ENCODE measurements around the gene LSAMP.

LSAMP gene

DNA sequence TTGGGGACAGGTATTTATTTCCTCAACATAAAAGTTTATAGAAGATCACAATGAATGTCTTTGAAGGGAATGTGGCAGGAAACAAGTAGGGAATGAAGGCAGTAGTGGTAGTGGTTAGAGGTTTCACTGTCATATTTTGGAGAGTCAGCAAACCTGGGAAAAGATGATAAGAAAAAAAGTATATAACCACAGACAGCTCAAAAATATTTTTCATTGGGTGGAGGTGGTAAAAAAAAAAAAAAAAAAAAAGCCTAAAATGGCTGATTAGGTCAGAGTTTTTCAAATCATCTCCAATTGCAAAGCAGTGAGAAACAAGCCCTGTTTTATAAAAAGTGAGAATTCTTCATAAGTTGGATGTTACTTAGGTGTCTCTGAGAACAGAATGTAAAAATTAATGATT lies 400.0 kb downstream of the LSAMP start:
- DNase-seq: no peak

DNA sequence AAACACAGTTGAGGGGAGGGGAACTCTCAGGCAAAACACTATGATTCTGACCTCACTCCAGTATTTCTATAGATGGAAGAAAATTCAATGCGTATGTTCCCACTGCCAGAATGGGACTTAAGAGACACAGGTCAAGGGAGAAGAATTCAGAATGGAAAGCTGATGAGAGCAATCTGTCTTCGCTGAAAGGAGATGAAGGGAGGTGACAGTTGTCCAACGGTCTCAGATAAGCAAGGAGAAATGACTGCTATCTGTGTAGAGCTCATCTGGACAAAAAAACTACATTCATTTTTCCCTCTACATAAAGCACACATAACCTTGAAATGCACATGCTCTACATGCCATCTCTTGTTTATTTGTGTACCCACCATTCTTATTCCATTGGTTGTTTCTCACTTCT lies 405.1 kb downstream of the LSAMP start:
- no peak for DNase-seq

DNA sequence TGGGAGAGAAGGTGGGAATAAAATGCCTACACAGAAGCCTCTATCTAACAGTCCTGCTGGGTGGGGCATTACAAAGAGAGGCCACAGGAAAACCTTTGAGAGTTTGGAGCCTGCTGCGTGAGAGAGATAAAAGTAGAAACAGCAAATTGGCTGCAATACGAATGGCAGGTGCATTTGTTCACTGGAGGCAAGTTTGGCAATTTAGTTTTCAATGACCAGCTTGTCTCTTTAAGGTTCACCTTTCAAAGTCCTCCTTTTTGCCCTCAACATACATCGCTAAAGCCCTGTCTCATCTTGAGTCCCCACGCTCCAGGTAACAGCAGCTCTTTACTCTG lies 405.7 kb downstream of the LSAMP start:
- no peak for DNase-seq

DNA sequence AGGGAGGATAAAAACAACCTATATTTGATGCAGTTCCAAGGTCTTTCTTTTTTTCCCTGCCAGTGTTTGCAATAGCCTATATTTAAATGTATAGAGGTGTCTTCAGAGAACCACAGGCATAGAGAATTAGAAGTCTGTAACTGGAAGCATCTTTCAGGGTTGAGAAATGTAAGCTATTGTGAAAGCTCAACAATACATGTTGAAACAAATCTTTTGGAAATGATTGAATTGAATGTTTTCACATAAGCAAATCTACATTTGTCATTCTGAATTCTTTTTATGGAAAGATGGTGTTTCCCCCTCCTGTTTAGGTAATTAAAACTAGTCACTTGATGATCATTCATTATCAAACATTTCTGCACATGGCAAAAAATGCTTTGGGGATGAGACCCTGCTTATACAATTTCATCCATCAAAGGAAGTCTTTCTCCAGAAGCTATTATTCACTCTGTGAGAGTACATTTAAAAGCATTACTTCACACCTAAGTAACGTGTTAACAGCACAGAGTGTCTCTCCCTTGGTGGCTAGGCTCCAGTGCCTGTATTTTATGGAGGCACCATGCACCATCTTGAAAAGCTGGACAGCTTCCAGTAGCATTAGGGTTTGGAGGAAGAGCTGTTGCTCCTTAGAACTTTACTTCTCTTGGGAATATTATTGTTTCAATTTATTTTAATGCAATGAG lies 406.2 kb downstream of the LSAMP start:
- no peak for DNase-seq

DNA sequence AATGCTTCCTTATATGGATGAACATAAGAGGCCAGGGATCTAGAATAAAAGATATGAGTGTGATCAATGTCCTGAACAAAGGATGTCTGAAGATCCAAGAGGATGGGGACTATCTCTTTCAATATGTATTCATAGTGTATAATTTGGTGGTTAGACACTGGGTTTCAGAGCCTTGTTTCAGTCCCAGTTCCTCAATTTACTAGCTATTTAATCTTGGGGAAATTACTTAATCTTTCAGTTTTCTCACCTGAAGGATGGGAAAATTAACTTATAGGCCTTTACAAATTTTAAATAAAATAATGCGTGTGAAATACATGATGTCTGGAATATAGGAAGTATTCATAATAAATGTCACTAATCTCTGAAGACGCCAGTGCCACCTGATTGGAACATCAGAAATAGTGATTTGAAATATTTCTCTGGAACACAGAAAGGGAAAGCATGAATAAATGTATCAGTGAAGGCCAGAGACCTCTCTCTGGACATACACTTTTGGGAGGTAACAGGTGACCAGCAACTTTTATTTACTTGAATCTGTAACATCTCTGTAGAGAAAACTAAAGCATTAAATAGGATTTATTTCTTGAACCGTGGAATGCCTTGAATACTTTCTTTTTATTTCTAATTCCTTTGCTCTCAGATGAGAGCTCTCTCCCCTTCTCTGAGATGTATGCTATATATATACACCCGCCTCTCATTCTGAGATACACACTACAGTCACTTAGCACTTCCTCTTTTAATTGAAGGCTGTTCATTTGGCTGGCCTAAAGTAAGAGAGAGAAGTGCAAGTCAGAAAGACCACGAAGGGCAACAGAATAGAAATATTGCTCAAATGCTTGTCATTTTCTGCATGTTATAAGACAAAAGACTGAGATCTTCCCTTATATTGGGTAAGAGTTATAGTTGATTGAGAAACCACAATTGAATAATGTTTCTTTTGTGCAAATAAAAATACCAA lies 407.1 kb downstream of the LSAMP start:
- DNase-seq: no peak

DNA sequence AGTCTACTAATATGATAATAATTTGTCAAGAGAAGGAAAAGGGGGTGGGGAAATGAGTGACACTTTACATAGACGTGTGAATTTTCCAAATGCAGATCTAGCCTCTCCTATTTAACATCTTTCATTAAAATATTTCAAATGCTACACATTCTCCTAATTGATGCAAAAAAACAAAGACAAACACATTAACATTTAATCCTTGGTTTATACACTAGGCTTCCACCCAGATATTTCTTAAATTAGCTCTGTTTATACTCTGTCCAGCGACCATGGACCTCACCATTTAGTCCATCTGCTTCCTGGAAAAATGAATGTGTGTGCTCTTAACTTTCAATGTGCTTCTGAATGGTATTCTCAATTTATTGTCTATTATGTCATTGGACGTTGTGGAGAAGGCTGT lies 409.9 kb downstream of the LSAMP start:
- DNase-seq: no peak

DNA sequence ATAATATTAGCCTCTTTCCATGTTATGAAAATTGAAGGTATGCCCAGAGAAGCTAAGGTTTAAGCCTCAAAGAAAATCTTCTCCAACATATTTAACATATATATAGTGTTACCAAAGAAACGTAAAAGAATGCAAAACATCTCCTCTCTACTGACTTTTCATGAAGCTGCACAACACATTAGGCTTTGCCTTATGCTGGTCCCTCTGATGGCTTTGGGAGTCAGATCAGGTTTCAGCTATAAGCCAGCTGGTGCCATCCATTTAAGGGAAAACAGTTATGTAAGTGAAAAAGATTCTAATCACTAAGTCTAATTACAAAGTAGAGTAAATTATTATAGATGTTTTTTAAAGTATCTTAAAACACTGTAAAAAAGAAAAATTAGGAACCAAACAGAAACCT lies 410.5 kb downstream of the LSAMP start:
- DNase-seq: no peak

DNA sequence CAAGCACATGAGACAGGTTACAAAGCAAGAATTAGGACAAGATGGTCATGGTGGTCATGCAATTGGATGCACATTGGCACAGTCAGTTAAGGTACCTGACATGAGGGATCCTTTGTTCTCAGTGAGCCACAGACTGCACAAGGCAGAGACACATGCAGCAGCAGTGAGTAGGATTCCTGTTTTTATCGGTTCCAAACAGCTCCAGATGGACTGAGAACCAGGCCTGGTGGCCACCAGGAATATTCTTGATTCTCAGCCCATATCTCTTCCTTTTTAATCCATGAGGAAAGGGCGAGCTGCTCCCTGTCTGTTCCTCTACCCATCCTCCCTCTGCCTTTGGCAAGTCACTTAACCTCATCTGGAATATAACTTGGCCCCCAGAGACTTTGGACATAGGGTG lies 411.2 kb downstream of the LSAMP start:
- DNase-seq: no peak

DNA sequence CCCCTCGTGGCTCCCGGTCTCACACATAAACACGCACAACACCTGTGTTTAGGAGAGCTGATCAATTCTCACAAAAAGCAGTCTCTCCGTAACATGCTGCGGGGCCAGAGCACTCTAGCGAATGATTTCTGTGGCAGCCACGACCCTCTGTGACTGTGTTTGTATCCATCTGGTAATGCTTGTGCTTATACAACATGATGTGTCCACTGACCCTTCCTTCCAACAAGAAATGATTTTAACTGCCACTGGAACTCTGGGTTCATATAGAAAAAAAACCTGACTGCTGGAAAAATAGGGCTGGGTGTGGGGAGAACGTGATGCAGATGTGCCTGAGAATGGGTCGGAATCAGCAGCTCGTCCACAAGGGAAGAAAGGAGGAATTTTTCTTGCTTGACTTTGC lies 411.8 kb downstream of the LSAMP start:
- DNase-seq: no peak

DNA sequence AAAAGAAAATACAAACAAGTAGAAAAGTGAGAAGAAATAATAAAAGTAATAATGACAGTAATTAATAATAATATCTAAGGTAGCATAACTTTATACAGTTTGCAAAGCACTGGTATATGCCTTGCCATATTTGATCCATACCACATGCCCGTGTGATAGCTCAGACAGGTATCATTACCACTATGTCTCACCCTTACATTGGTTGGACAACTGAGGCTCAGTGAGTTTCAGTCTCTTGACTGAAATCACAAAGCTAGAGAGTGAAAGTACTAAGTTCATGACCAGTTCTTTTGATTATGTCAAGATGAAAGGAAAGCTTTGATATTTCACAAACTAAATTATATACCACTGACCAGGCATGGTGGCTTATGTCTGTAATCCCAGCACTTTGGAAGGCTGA lies 413.1 kb downstream of the LSAMP start:
- no peak for DNase-seq

DNA sequence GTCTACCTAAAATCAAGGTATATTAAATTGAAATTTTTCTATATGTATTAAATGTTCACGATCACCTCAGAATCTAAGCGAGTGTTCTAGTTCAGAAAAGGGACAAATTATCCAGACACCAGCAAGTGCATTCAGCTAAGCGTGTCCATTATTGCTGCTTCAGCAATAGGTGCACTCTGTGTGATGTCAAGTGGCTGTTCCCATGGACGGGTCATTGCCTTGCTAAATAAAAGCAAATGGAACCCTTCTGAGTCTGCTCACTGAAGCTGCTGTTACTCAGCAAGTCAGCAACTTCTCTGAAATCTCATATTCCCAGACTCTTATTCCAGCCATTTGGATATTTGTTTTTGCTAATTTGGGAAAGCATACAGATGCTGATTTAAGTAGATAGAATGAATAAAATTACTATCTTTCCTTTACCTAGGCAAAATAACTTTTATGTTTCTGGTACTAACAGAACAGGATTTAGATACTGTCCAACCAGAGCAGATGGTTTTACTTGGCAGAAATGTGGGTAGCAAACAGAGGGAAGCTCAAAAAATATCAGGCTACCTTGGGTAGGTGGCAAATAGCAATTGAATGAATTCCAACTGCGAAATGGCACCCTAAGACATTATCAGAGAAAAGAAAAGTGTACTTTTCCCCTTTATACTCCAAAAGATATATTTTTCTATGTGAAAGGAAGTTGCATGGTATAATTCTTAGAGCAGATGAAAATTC lies 415.0 kb downstream of the LSAMP start:
- no peak for DNase-seq

DNA sequence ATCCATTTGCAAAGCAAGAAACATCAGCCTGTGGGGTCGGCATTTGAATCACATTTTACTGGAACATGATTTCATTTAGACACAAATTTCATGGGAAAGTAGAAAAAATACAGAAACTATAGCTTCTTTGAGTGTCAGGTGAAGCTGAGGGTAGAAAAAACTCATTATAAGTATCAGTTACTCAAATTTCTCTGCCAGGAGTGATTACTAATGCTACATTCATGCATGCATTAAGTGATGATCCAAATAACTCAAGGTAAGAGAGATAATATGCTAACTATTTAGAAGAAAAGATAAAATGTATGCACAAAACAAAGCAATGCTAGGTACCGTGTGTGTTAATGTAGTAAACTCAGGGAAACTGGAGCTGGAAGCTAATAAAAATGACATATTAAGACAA lies 416.0 kb downstream of the LSAMP start:
- DNase-seq: no peak

DNA sequence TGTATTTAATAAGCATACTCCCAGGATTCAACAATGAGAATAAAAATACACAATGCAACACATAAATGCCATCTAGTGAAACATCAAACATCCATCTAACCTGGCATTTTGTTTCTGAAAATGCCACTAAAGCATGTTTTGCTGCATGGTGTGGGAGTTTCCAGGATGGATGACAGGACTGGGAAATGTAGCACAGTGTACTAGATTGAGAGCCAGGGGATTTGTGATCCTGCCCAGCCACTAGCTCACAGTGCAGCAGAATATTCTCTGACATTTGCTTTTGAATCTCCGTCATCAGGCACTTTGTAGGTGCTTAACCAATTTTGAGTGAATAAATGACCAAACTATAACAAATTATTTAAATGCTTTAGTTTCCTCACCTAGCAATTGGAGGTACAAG lies 417.1 kb downstream of the LSAMP start:
- DNase-seq: no peak

DNA sequence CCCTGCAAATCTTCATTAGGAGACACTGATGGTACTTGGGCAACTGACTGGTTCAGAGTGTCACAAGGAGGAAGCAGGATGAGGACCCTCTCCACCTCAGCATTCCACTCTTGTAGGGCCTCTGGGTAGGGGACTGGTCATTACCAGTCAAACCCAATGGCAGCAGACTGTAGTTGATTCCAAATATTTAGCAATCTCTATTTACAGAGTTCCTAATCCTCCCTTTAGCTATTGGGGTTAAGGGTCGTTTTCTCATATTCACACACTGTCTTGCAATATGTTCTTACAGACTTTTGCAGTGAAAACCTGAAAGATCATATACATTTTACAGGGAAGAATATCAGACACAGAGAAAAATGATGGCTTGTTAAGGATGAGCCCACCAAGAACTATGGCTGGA lies 424.3 kb downstream of the LSAMP start:
- DNase-seq: no peak

DNA sequence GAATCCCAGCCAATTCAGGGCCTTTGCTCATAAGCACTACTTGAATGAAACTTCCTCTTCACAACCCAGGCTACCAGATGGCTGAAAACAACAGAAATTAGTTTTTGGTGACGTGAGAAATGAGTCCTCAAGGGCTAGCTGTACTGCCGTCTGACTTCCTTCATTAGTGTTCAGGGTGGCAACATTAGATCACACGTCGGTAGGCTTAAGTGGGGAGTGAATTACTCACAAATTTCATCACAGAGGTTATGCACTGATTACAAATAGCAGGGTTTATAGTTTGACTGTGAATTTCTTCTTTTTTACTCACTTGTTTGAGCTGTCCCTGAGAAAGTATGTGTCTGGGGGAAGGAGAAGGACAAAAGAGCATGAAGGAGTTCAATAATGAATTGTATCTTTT lies 424.8 kb downstream of the LSAMP start:
- no peak for DNase-seq

DNA sequence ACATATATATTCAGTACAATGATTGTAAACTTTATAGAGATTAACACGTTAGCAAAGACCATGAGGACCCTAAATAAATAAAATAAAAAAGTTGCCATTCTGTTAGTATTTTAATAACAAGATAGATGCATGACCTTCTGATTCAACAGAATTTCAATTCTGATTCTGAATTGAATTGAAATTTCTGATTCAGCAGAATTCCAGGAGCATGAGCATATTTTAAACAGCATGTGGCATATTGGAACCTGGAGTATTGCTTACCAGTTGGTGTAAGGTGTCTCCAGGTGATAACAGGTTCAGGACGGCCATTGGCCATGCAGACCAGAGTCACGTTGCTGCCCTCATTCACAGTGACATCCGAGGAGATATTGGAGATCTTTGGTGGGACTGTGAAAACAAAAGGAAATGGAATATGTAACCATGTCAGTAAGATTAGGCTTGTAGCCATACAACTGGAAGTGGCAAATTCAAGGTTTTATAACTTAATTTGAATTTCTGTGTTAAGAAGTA lies 426.0 kb downstream of the LSAMP start:
- no peak for DNase-seq

DNA sequence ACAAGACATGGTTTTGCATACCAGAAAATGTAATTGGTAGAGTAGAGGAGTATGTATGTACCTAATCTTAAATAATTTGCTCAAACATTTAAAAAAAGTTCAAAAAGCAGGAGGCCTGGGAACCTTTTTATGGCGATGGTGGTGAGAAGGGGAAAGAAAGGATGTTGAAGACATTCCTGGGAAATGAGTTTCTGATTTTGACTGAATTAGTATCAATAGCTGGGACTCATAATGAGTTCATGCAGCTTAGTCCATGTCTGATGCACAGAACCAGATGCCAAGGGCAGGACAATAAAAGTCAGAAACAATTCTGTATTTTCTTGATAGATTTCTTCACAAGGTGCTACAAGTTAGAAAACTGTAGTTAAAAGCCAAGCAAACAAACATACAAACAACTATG lies 426.6 kb downstream of the LSAMP start:
- DNase-seq: no peak

DNA sequence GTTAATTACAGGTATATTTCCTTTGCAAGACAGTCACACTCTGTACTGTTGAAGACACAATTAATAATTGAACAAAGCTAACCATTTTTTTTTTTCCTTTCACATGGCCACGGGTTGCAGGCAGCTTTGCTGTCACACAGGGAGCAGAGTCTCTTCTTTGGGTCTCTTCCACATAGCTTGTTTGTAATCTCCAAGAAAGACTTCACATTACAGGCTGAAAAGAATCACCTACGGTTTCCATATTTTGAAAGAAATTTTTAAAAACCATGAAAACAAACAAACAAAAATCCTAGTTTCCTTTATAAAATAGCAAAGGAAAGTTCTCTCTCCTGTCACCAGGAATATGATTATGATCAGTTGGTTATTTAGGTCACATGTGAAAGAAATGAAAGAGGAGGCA lies 429.4 kb downstream of the LSAMP start:
- no peak for DNase-seq

DNA sequence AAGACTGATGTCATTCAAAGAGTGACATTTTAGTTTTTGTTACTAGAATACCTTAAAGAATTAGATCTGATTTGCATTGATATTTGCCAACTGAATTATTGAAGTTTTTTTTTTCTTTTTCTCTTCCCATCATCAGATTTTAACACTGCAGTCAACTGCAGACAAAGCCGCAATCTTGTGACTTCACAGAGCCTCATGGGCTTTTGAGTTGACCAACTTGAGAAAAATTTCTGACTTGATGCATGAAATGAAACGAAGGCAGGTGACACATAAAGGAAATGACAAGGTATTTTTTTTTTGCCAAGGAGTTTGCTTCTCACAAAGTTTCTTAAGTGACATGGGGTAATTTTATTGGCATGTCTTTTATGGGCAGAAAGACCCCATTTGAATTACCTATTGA lies 438.3 kb downstream of the LSAMP start:
- DNase-seq: no peak

DNA sequence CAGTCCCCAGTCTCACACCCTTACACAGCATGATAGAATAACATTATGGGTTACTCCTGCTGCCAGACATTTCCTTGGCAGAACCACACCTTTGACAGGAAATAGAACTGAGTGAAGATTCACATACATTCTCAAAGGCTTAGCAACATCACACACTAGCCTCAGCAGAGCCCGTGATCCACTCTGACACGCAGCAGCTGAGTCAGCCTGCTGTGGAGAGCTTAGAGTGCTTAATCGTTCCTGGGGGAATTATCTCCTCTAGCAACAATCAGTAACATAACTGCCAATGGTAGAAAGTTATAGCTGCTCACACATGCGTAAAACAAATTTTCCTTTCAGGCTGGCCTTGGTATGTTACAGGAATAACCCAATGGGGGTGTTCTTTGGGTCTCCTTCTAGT lies 439.9 kb downstream of the LSAMP start:
- DNase-seq: no peak

DNA sequence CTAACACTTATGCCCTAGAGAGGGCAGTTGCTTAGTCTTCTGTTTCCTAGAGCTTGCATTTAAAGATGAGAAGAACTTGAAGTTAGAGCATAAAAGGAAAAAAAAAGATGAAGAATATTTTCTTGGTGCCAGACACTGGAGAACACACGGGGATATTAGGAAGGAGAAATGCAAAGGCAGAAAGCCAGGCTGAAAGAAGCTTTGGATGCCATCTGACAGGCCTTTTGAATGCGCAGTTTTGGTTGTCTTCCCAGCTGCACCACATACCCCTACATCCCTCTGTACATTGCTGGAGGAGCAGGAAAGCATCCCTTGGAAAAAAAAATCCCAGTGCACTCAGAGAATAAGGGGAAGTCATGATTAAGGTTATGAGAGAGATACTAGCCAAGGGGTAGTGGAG lies 443.1 kb downstream of the LSAMP start:
- no peak for DNase-seq

DNA sequence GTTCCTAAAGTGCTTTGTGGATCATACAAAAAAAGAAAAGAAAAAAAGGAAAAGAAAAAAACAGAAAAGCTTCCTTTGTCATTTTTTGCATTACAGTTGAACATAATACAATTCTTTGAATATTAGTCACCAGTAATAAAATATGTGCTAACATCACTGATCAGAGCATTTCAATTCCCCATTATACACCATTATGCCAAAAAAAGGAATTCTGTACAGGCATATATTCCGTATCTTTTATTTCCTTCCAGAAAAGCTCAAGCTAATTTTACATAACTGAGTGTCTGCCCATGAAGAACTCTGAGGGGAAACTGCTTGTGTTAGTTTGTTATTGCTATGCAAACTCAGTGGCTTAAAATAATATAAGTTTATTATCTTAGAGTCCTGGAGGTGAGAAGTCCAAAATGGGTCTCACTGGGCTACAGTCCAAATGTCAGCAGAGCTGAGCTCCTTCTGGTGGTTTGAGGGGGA lies 444.1 kb downstream of the LSAMP start:
- no peak for DNase-seq

DNA sequence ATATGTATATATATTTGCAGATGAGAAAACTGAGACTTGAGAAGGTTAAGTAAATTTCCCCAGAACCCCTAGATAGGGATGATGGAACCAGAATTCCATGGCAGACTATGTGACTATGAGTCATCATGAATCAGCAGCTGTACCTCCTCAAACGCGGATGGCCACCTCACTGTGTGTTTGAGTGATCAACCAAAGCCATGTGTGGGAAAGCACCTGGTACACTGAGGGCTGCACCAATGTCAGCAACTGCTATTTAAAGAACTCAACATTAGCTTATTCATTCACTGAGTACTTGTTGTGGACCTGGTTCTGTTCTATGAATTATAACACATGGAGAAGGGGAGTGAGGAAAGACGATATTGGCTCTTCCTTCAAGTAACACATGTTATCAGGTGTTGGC lies 445.0 kb downstream of the LSAMP start:
- no peak for DNase-seq

DNA sequence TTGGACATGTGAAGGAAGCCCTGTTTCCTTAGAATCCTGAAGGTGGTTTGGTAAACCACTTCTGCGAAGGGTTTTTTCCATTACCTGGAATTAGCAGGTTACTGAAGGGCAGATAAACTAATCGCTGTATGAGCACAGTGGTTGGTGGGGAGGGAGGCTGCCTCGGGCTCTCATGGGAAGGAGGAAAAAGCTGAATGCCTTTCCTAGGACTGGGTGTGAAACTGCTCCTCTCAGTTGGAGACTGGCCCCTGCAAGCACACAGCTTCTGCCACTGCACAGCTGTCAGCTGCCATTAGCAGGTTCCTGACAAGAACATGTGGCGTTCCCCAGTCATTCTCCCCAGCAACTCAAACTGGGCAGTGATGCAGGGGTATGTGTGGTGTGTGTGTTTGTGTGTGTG lies 445.7 kb downstream of the LSAMP start:
- no peak for DNase-seq

Measured in activated CD4-positive, alpha-beta T cell treated with anti-CD3 and anti-CD28 coated beads, Interleukin-2, amount 50 U/mL, for 1 hour (primary cell).